Embryonic facial prominence (tissue), 1 donor: ENCODE results near the gene ALDH1L2.
"Not testable (repeated sequence)": the region's sequence is repeated elsewhere in the genome, so short reads cannot be mapped to it uniquely, and the experiment has no call there.

Experiments
- DNase-seq: peaks from one replicate; pipeline ENCODE4 v3.0.0-alpha.2; 2016; ENCODE audit errors: extremely low spot score

Gene ALDH1L2

GRCh38 chr12:105084251-105085250 lies at the start of gene ALDH1L2:
ALDH1L2 (minus strand) TSS chr12:105084458; CDS start chr12:105084436, 22 bp downstream.
- no peak for DNase-seq

DNA sequence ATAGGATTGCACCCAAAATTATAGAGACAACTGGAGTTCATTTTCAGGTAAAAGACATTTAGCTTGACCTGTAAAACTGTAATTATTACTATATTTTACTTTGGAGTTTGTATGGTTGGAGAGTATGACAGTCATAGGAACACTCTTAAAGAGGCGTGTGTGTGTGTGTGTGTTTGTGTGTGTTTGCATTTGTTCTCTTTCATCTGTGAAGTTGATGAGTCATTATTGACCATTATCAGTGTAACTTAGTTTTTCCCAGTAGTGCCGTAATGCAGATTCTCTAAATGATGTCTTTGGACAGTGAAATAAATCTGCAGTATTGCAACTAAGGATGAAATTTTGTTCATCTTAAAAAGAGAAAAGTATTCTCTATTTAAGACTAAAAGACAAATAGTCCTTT lies 36.3 kb upstream of the ALDH1L2 start:
- no peak for DNase-seq

DNA sequence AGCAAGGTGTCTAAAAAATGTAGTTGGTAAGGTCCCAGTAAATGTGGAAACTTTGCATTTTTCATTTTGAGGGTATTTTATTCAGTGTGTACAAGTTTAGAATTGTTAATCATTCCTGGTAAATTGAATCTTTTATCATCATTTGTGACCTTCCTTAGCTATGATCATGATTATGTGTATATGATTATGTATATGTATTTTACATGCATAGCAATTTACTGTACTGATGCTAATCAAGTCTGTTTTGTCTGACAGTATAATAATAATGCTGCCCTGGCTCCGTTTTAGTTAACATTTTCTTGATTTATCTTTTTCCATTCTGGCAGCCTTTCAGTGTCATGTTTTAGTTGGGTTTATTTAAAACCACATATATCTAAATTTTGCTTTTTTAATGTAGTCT lies 32.7 kb upstream of the ALDH1L2 start:
- DNase-seq, result no peak

DNA sequence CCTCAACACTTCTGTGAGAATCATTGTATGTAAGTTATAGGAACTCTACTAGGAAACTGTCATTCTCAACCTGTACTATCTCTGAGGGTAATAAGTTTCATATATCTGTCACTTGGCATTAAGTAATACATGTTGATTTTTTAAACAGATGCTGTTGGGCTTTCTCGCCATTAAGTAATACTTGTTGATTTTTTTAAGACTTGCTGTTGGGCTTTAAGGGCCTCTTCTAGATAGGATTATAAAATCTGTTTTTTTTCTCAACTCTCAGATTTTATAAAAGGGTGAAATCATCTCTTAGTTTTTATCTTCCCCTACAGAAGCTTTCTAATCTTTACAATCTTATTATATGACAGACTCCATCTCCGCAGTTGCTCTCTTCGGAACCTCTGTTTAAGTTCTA lies 28.8 kb upstream of the ALDH1L2 start:
- DNase-seq, result no peak

DNA sequence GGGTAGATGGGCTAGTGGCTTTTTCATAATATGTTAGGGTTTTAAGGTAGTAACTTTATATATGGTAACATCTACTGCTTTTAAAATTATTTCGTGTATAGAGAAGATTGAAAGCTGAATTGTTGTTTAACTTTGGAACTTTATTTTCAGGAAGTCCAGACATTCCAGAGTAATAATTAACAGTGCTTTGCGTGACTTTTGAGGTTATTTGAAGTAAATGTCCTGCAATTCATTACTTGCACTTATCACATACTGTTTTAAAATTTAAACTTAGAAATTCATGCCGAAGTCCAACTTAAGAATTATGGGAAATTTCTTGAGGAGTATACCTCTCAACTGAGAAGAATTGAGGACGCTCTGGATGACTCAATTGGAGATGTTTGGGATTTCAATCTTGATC lies 26.6 kb upstream of the ALDH1L2 start:
- no peak for DNase-seq

GRCh38 chr12:105109465-105110212 lies 25.4 kb upstream of the ALDH1L2 start:
- no peak for DNase-seq

DNA sequence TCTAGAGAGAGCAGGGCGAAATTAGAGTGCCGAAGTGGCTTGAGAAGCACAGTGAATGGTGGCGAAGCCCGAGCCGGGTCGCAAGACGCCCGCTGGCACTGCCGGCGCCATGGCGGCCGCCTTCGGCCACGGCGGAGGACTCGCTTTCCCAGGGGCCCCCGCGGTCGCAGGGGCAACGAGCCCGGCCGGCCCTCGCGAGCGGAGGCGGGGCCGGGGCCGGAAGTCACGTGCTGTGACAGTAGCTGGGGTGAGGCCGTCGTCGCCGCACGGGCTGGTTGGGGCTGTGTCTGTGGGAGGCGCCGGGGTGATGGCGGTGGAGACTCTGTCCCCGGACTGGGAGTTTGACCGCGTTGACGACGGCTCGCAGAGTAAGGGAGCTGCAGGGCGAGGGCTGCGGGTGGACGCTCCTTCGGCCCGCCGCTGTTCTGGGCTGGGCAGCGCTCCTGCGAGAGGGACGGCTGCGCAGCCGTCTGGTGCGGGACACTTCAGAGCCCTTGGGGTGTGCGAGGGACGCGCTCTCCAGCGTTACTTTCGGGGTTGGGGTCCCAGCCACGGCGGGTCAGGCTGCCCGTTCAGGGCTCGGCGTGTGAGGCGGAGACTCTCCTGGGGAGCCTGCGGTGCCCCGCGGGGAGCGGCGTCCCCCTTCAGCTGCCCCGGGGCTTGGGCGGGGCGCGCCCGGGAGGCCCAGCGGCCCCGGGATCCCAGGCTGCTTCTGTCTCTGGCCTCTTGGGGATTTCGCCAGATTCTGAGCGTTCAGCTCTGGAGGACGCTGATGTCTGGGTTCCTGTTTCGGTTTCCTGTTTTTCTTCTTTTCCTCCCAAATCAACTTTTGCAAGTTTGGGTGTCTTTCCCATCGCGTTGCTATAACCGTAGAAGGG lies 23.5 kb upstream of the ALDH1L2 start, which contains the start of gene WASHC4:
Gene WASHC4 (plus strand): TSS at position 238 of the 878 bp plus-strand sequence. CDS start 70 bp downstream, at position 308.
- peak; percentile 81 for DNase-seq

DNA sequence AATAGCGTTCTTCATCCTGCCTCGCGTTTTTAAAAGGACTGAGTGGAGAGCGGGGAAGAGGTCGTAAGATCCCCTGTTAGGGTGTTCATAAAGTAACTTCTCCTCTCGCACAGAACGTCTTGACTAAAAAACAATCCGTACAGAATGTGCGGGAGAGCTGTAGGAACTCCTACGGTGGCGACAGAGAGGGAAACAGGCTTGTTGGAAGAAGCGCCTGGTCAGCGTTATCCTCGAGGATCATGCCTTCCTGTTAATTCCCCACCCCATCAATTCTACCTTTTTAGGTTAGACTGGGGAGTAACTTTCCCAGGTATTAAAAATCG lies 22.9 kb upstream of the ALDH1L2 start:
- peak; percentile 32 for DNase-seq

DNA sequence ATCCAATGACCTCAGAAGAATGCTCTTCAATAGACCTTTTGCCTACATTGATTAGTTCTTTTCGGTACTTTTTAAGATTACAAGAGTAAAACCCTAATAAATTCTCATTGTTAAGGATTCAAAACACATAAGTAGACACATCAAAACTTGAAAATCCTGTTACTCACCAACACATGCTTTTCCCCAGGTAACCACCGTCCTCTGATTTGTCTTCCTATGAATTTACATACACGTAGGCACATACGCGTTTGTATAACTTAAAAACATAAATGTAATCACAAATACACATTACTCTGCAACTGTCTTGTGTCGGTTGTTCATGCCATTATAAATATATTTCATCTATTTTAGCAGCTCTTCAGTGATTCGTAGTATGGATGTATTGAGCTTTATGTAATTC lies 22.4 kb upstream of the ALDH1L2 start:
- no peak for DNase-seq

- no peak for DNase-seq
These were observed 20.5 kb upstream of the ALDH1L2 start for GRCh38 chr12:105104762-105105161.

DNA sequence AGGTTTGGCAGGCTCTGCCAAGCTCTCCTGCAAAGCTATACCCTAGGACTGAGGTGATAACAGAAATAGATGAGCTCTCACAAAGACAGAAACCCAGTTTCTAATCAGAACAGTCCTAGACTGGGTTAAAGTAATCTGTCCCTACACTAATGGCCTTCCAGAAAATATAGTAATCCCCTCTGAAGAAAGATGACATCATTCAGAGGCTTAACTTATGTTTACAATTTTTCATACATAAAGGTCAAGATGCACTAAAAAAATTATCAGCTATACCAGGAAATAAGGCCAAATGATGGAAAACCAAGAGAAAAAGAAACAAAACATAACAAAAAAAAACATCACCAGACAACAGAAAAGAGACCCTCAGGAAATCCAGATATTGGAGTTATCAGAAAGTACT lies 18.4 kb upstream of the ALDH1L2 start:
- no peak for DNase-seq

GRCh38 chr12:105100998-105101397 lies 16.7 kb upstream of the ALDH1L2 start:
- no peak for DNase-seq

DNA sequence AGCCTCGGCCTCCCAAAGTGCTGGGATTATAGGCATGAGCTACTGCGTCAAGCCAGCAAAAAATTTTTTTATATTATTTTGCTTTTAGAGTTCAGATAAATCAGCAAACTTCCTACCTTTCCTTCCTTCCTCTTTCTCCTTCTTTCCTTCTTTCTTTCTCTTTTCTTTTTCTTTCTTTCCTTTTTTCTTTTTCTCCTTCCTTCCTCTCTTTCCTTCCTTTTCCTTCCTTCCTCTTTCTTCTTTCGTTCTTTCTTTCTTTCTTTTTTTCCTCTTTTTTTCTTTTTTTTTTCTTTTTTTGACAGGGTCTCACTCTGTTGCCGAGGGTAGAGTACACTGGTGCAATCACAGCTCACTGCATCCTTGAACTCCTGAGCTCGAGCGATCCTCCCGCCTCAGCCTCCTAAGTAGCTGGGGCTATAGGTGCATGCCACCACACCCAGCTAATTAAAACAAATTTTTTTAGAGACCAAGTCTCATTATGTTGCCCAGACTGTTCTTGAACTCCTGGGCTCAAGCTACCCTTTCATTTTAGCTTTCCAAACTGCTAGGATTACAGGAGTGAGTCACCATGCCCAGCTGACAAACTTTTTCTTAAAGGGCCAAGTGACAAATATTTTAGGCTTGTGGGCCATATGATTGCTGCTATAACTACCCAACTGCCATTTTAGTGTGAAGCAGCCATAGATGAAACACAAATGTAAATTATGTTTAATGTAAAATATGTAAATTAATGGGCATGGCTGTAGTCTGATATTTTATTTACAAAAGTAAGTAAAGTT lies 16.1 kb upstream of the ALDH1L2 start:
- DNase-seq, result no peak

GRCh38 chr12:105099356-105099755 lies 15.1 kb upstream of the ALDH1L2 start:
- DNase-seq, result no peak

DNA sequence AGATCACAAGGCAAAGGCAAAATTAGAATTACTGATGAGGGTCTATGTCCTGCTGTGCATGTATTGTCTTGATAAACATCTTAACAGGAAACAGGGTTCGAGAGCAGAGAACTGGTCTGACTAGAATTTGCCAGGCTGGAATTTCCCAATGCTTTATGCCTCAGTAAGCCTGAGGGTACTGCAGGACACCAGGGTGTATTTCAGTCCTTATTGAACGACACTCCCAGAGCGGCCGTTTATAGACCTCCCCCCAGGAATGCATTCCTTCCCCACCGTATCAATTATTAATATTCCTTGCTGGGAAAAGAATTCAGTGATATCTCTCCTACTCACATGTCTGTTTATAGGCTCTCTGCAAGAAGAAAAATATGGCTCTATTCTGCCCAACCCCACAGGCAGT lies 11.1 kb upstream of the ALDH1L2 start:
- DNase-seq, result not testable (repeated sequence)

GRCh38 chr12:105092336-105092735 lies 8.1 kb upstream of the ALDH1L2 start:
- DNase-seq, result no peak

GRCh38 chr12:105091476-105092206 lies 7.4 kb upstream of the ALDH1L2 start:
- DNase-seq, result no peak

DNA sequence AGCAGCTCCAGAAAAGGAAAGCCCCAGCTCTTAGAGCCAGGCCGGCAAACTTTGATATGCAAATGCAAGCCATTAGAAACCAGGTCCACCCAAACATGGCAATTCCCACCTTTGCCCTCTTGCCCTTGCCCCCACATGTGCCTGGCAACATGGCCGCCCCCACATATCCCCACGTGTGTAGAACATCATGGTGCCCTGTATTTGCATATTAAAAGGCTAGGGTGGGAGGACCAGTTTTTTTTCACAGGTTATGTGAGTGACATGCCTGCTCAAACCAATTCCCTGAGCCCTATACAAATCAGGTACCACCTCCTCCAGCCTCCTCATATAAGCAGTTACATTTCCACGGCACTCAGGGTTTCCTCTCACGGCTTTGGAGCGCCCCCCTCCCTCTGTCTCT lies 6.1 kb upstream of the ALDH1L2 start:
- DNase-seq, result no peak

GRCh38 chr12:105089817-105090216 lies 5.6 kb upstream of the ALDH1L2 start:
- no peak for DNase-seq

GRCh38 chr12:105085501-105085900 lies 1.2 kb upstream of the ALDH1L2 start:
- no peak for DNase-seq
